GM19193 (cell line): ENCODE data around the gene WDR6.

Source experiments
- POLR2A ChIP-seq: IDR thresholded peaks from 4 replicates; pipeline ENCODE4 v1.6.1; 2011; ENCODE audit not compliant: insufficient read depth, insufficient read length; ENCODE audit errors: extremely low read depth

WDR6 gene, protein sequence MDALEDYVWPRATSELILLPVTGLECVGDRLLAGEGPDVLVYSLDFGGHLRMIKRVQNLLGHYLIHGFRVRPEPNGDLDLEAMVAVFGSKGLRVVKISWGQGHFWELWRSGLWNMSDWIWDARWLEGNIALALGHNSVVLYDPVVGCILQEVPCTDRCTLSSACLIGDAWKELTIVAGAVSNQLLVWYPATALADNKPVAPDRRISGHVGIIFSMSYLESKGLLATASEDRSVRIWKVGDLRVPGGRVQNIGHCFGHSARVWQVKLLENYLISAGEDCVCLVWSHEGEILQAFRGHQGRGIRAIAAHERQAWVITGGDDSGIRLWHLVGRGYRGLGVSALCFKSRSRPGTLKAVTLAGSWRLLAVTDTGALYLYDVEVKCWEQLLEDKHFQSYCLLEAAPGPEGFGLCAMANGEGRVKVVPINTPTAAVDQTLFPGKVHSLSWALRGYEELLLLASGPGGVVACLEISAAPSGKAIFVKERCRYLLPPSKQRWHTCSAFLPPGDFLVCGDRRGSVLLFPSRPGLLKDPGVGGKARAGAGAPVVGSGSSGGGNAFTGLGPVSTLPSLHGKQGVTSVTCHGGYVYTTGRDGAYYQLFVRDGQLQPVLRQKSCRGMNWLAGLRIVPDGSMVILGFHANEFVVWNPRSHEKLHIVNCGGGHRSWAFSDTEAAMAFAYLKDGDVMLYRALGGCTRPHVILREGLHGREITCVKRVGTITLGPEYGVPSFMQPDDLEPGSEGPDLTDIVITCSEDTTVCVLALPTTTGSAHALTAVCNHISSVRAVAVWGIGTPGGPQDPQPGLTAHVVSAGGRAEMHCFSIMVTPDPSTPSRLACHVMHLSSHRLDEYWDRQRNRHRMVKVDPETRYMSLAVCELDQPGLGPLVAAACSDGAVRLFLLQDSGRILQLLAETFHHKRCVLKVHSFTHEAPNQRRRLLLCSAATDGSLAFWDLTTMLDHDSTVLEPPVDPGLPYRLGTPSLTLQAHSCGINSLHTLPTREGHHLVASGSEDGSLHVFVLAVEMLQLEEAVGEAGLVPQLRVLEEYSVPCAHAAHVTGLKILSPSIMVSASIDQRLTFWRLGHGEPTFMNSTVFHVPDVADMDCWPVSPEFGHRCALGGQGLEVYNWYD

DNA sequence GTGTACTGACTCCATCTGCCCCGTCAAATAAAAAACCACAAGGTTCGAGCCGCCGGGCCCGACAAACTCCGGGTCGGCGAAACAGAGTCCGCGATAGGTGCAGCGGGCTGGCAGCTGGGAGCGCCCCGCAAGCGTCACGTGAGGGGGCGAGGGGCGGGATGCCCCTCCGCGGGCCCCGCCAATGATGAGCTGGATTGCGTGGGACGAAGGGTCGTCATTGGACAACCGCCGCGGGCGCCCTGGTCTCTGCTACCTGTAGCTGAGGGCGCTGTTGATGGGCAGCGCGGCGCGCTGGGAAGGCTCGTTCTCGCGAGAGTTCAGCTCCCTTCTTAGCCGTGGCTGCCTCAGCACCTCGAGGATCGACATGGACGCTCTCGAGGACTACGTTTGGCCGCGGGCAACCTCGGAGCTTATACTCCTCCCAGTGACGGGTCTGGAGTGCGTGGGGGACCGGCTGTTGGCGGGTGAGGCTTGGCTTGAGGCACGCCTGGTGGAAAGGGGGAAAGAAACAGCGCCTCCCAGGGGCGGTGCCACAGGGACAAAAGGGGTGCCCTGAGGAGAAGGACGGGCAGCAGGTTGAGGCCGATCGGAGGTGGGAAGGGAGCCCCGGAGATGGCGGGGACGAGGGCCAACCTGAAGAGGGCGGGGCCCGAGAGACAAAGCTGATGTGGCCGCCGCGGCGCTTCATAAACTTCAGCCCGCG is at the start of gene WDR6:
Gene WDR6, plus strand, starts transcription at position 324 of the 703 bp plus-strand sequence. Its CDS starts 41 bp downstream, at position 365.
- TF ChIP-seq POLR2A, result peak; percentile 94

DNA sequence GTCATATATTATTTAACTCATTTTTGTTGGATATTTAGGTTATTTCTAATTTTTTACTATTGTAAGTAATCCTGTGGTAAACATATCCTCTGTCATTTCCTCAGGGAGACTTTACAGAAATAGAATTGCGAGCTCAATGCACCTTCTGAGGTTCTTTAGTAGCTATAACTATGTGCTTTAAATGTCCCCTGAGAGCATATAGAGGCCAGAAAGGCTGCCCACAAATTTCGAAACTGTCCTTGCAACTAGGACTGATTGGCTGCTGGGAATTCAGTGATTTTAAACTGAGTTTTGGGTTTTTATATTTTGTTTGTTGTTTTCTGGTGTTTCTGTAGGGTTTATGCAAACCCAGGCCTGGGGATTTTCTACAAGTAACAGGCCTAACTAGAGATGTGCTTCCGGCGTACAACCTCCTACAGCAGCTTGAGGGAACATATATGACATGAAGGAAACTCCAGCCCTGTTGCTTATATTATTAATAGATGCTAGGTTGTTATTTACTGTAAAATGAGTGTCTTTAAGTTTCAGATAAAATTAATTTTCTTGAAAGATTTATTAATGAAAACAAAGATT is 46.3 kb upstream of the WDR6 start:
- TF ChIP-seq POLR2A, result no peak

DNA sequence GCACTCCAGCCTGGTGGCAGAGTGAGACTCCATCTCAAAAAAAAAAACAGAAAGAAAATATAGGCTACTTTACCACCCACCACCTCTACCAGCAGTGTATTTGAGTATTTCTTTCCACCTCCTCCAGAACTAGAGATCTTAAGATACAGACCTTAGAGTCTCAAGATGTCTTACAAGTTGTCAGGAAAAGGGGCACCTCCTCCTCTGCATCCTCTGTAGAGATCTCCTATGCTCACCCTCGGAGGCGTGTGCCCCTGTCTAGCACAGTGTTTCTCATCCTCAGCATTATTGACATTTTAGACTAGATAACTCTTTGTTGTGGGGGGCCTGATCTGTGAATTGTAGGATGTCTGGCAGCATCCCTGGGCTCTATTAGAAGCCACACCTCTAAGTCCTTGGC is 44.9 kb upstream of the WDR6 start:
- no peak for TF ChIP-seq POLR2A

DNA sequence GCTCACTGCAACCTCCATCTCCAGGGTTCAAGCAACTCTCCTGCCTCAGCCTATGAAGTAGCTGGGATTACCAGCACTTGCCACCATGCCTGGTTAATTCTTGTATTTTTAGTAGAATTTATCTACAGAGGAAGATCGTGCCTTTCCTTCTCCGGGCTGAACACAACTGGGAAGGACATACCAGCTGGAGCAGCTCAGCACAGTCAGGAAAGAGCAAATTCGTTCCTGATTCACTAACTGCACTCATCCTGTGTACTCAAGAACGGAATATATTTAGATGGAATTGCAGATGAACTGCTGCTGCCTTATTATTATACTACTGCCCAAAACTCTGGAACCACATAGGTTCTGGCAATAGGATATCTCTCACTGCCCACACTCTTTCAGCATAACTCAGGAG is 44.3 kb upstream of the WDR6 start:
- no peak for TF ChIP-seq POLR2A

DNA sequence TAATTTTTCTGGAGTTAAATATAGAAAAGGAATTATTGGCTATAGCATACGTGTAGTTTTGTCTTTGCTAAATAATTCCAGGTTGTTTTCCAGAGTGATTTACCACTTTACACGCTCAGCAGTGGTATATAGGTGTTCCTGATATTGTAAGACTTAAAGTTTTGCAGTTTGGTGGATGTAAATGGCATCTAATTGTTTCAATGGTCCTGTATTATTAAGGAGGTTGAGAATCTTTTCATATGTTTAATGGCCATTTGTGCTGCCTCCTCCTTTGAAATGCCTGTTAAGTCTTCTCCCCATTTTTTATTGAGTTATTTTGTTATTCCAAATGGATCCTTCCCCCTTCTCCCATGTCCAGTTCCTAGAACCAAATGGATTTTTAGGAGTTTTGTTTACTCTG is 43.6 kb upstream of the WDR6 start:
- no peak for TF ChIP-seq POLR2A

DNA sequence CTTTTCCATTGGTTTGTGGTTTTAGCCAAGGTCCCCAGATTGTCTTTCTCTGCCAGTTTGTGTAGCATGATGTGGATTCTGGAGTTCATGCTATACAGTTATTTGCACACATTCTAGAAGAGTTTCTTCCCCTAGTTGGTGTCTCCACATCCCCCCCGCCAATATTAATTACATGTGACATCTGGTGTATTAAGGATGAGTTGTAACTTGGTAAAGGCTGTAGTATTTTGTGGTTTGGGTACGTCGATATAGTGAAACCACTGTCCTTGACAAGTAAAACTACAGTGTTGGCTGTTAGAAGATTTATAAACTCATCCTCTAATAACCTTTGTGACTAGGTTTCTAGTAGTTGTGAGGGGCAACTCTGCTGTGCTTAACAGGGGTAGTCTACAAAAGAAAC is 40.8 kb upstream of the WDR6 start:
- TF ChIP-seq POLR2A, result no peak

DNA sequence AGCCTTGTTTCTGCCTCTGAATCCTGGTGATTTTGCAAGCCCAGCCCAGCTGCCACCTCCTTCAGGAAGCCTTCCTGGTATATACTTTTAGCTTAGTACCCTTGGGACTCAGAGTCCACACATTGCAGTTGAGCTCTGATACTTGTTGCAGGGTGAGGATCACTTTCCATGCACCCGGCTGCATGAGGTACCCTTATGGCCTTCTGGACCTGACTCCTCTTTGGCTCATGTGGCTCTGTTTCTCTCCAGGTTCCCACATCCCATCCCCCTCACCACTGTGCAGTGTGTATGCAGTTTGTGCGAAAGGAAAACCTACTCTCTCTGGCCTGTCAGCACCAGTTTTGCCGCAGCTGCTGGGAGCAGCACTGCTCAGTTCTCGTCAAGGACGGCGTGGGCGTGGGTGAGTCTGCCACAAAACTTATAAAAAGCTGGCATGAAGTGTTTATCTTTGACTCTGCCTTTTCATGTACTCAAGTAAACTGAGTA is 40.3 kb upstream of the WDR6 start:
- TF ChIP-seq POLR2A, result no peak

DNA sequence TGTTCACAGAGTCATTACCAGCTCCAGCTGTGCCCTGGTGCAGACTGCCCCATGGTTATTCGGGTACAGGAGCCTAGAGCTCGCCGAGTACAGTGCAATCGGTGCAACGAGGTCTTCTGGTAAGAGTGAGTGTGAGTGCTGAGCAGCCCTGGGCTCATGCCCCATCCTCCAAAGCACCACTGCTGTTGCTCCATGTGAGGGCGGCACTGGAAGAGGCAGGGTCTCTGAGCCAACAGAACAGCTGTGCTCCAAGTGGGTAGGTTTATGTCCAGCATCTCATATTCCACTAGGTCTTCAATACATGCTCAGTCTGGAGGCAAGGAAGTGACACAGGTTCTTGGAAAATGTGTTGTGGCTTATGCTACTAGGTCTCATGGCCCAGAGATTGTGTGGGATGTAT is 36.6 kb upstream of the WDR6 start:
- no peak for TF ChIP-seq POLR2A

DNA sequence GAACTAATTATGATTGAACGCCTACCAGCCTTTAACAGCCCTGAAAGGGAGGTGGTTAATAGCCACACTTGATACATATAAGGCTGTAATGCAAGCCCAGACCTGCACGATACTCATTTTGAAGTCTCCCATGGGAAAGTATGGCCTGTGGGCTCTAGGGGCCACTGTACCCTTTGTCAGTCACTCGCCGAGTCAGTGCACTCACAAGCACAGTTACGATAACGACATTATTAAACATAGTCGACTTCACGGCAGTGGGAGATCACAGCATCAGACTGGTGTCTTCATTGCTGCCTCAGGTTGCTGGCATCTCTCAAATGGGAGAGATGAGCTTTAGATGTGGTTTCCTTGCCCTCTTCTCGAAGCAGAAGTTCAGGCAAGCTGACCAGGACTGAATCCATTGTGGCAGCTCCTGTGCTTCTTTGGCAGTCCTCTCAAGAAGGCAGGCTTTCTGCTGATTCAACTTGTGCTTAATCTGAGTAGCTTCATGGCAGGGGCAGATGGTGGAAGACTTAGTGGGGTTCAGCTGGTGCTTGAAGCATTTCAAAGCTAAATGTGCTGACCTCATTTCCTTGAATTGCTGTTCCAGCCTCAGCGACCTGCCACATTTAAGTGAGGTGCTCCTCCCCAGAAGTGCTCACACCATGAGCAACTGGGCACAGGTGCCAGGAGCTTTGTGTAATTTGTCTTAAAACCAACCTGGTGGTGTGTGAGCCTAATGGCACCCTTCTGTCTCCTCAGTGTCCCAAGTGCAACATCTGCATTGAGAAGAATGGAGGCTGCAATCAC is 32.9 kb upstream of the WDR6 start:
- no peak for TF ChIP-seq POLR2A

DNA sequence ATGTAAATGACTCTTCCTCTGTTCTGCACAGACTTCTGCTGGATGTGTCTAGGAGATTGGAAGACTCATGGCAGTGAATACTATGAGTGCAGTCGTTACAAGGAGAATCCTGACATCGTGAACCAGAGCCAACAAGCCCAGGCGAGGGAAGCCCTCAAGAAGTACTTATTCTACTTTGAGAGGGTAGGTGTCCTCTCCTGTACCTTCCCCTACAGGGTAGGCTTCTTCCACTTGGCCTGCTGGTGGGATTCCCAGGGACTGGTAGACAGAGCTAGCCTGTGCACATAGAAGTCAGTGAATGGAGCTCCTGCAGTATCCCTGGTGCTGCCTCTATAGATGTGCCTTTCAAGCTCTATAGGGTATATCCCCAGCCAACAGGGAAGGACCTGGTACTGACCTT is 27.7 kb upstream of the WDR6 start:
- no peak for TF ChIP-seq POLR2A

DNA sequence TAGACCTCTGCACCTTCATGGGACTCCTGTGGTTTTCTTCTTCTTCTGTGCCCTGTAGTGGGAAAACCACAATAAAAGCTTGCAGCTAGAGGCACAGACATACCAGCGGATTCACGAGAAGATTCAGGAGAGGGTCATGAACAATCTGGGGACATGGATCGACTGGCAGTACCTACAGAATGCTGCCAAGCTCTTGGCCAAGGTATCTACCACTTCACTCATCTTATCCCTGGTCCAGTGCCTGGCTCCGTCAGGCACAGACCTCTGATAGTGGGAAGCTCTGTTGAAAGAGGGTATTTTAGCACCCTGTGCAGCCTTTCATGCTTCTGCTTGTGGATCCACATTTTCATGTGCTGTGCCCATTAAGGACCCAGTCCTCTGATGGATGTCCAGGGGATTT is 26.9 kb upstream of the WDR6 start:
- TF ChIP-seq POLR2A, result no peak

DNA sequence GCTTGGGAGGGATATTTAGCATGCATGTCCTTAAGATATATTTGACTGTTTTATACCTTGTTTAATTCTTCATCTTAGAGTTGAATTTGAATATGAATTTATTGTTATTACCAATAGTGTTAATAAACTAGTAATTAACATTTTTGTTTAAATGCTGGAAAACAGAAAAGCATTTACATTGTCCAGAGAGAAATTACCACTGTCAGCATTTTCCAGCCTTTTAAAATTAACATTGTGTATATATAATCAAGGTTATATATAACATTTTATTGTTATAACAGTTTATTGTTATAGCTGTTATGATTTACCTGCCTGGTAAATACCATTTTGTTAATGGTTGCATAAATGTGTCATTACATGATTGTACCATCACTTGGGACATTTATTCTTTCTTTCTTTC is 25.2 kb upstream of the WDR6 start:
- no peak for TF ChIP-seq POLR2A

DNA sequence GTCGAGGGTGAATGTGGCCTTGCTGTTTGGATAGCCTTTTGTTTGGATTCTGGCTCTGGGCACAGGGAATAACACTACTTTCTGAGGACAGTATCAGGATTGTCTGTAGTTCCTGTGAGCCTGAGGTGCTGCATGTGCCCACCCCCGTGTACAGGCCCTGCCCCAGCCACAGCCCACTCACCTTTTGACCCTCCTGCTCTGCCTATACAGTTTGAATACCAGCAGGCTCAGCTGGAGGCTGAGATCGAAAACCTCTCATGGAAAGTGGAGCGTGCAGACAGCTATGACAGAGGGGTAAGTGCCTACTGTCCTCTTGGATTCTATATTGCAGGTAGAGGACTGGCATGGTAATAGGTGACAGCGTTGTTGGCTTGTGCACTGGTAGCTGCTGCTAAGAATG is 24.5 kb upstream of the WDR6 start:
- TF ChIP-seq POLR2A, result no peak
